Urothelium cell line (cell line): ENCODE data around the gene EPAS1.
A peak's percentile ranks its signal among the peaks of the same experiment; 100 is the strongest.

ENCODE experiments used
- DNase-seq: peaks from one replicate; pipeline ENCODE4 v3.0.0; 2011; ENCODE audit warnings: low spot score, mixed read lengths
- FAIRE-seq: peaks from 2 replicates; lab custom pipeline; 2011; peaks lifted over from hg19 to GRCh38; lab: Jason Lieb, UNC

EPAS1 gene

DNA sequence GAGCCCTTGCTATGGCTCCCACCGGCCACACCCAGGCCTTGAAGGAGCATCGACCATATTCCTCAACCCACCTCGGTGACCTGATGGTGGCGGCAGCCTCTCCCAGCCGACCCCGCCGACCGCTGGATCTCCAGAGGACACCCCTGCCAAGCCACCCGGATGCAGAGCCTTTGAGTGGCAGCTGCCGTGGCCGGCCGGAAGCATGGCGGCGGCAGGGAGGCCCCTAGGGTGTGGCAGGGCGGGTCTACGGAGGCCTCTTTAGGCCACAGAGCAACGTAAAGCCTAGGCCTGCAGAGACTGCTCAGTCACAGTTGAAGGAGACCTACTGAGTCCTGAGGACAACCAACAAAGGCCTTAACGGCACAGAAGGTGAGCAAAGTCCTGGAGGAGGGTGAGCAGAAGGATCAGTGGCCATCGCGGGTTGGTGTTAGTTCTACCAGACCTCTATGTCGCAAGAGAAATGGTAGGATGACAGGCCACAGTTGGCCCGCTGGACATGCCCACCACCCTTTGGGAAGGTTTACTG, 131.8 kb downstream of the EPAS1 start:
- DNase-seq: no peak
- FAIRE-seq: no peak

DNA sequence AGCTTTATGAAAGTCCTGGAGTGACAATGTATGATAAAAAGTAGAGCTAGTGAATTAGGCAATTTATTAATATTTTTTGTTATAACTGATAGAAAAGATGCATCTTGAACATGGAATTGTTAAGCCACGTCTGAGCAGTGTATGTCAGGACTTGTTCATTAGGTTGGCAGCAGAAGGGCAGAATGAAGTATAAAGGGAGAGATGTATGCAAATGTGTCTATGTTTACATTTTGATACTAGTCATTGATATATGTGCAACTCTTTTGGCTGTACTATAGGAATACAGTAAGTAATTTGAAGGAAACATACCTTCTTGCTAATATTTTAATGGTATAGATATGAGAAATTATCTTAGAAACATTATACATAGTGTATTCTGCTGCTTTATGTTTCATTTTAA, 133.2 kb downstream of the EPAS1 start:
- DNase-seq (no peak), FAIRE-seq (no peak)

DNA sequence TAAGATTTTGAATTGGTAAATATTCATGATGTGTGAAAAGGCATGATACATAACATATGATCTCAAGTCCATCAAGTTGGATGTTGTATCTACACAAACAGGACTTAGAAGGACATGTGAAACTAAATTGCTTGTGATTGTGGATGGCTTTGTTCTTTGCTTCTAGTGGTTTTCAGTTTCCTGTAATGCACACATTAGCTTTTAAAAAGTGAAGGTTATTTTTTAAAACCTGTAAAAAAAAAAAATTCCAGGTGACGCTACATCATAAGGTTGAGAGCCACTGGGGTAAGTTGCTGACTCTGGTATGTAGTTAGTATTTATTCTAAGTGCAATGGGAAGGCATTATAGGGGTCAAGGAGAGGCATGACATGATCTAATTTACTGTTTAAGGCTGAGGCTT, 133.8 kb downstream of the EPAS1 start:
- FAIRE-seq (no peak), DNase-seq (no peak)

DNA sequence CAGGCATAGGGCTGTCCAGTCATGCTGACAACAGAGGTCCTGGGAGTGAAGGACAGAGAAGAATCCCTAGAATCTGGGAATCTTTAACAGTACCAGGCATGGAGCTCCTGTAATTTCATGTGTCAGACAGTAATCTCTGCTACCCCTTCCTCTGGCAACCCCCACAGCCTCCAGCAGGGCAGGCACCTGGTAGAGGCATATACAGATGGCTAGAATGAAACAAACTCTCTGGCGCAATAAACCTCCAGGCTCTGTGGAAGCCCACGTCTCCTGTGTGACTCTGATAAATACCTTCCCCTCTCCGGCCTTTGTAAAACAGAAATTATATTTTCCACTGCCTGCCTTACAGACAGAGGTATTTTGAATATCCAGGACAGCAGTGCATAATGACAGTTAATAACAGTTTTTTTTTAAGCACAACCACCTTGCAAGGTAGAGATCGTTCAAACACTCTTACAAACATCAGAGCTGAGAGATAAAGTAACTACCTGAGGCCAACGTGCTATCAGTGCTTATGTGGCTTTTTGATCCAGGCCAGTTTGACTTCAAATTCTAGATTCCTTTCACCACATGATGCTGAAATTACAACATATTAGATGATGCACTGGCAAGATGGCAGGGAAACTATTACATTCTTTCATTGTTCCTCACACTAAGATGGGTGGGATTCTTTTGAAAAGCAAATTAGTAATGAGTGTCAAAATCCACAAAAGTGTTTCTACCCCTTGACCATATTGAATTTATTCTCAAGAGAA, 134.5 kb downstream of the EPAS1 start:
- FAIRE-seq (no peak), DNase-seq (no peak)

DNA sequence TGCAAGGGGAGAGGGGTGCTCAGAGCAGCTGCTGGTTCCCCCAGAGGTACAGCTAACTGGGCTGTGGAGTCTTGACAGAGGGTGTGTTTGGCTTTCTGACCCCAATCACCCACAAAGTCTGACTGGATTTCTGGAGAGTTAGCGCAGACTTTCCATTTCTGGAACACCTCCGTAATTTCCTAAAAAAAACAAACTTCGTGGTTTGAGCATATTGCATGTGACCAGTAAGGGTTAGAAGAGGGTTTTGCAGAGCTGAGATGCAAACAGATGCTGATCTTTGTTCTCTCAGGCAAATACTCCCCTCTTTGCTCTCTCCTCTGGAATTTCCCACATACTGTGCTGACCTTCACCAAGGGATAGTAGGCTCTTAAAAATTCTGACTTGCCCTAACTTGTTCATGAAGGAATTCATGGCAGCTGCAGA, 137.7 kb downstream of the EPAS1 start:
- FAIRE-seq (no peak), DNase-seq (peak; percentile 44)

DNA sequence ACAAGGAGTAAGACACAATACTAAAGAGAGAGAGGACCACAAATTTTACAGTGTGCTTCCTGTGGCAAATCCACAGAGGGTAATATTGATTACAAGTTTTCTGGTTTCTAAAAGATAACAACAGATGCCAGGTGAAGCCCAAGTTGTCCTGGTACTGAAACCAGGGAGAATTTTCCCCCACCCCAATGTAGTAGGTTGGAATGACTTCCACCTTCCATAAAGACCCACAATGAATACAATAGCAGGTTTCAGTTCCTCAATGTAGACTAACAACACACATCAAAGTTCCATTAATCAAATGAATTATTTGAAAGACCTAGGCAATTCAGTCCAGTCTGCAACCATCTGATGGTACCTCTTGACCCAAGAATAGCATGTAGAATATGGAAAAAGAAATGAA, 138.1 kb downstream of the EPAS1 start:
- FAIRE-seq (no peak), DNase-seq (no peak)

DNA sequence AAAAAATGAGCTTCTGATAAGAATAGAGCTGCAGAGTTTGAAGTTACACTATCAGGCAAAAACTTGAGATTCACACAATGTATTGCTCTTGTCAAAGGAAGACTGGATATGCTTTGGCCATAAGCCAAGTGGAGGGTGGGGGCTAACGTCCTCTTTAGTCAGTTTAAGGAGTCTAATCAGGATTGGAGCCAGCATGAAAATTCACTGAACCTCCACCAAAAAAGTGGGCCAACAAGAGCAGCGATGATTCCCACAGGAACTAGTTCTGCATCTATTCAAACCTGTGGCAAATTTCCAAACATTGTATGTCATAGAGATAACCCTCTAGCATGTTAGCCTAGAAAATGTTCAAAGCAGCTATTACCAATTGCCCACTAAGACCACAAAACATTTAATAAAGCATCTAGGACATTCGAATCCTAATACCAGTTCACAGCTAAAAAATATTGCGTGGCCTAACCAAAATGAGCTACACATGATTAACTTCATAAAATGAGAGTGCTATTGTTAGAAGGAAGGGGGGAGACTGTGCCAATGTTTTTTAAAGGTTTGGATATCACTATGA, 138.7 kb downstream of the EPAS1 start:
- FAIRE-seq (no peak), DNase-seq (no peak)
